ENCODE results near the gene HPSE2. TPM values are rescaled to one million over a fixed set of nuclear protein-coding genes. Genes with fewer than 3 reads are reported as not detected.

HPSE2 gene
- total RNA-seq, 2 experiments from 2014 or later: not detected

- Histone ChIP-seq H3K36me3 (ENCODE audit: insufficient read depth, low read length) (no peaks in the 10 kb centered on the region), H3K4me3 (ENCODE audit: low read length) (no peak overlapping the region), H3K27ac (ENCODE audit: low read depth in 1 of 2, low read length in 2 of 2) (no peak overlapping the region), H3K27me3 (ENCODE audit: control insufficient read depth in 1 of 2, insufficient read depth in 2 of 2, low read length in 2 of 2) (no peaks in the 10 kb centered on the region), H3K9me3 (ENCODE audit: control insufficient read depth in 1 of 2, insufficient read depth in 1 of 2, low read length in 2 of 2) (no peaks in the 10 kb centered on the region), H3K4me1 (ENCODE audit: insufficient read depth, low read length) (no peaks in the 10 kb centered on the region)
- POLR2A ChIA-PET: no interaction called here
- H3K4me3 Mint-ChIP-seq: no peak overlapping the region
- no peaks in the 10 kb centered on the region for H3K36me3 Mint-ChIP-seq (ENCODE audit: low read depth)
- DNase-seq (no peak), ATAC-seq (ENCODE audit: poor library complexity) (no peak)
- H3K27me3 Mint-ChIP-seq: peaks cover 5% of the 10 kb centered on the region
- TF ChIP-seq, protein P1, sequence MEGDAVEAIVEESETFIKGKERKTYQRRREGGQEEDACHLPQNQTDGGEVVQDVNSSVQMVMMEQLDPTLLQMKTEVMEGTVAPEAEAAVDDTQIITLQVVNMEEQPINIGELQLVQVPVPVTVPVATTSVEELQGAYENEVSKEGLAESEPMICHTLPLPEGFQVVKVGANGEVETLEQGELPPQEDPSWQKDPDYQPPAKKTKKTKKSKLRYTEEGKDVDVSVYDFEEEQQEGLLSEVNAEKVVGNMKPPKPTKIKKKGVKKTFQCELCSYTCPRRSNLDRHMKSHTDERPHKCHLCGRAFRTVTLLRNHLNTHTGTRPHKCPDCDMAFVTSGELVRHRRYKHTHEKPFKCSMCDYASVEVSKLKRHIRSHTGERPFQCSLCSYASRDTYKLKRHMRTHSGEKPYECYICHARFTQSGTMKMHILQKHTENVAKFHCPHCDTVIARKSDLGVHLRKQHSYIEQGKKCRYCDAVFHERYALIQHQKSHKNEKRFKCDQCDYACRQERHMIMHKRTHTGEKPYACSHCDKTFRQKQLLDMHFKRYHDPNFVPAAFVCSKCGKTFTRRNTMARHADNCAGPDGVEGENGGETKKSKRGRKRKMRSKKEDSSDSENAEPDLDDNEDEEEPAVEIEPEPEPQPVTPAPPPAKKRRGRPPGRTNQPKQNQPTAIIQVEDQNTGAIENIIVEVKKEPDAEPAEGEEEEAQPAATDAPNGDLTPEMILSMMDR (IDR thresholded peaks at IDR 0.05): no peak
- no peaks in the 10 kb centered on the region for H3K4me1 Mint-ChIP-seq (ENCODE audit: low read depth)
- H3K27ac Mint-ChIP-seq: no peak overlapping the region
- intact Hi-C loops (cut with DNase I, micrococcal nuclease): no loop called here
- no peaks in the 10 kb centered on the region for H3K9me3 Mint-ChIP-seq
- CTCF ChIA-PET: no interaction called here
These were observed 444.8 kb downstream of the HPSE2 start for GRCh38 chr10:98790817-98791216.

GRCh38 chr10:98778277-98778759, 457.3 kb downstream of the HPSE2 start:
- no peak for DNase-seq

GRCh38 chr10:98758463-98758862, 477.2 kb downstream of the HPSE2 start:
- ChIA-PET CTCF (no interaction called here), POLR2A (no interaction called here)
- Mint-ChIP-seq H3K9me3 (peaks cover 5% of the 10 kb centered on the region), H3K27ac (no peak overlapping the region), H3K27me3 (peaks cover 7% of the 10 kb centered on the region), H3K36me3 (ENCODE audit: low read depth) (no peaks in the 10 kb centered on the region), H3K4me1 (ENCODE audit: low read depth) (no peaks in the 10 kb centered on the region), H3K4me3 (no peak overlapping the region)
- TF ChIP-seq, protein P1 (IDR thresholded peaks at IDR 0.05): no peak
- no peak overlapping the region for H3K27ac ChIP-seq (ENCODE audit: low read depth in 1 of 2, low read length in 2 of 2)
- no peak overlapping the region for H3K4me3 ChIP-seq (ENCODE audit: low read length)
- no peaks in the 10 kb centered on the region for H3K4me1 ChIP-seq (ENCODE audit: insufficient read depth, low read length)
- intact Hi-C loops (cut with DNase I, micrococcal nuclease): no loop called here
- ATAC-seq (ENCODE audit: poor library complexity): no peak
- H3K9me3 ChIP-seq (ENCODE audit: control insufficient read depth in 1 of 2, insufficient read depth in 1 of 2, low read length in 2 of 2): peaks cover 0 to 2% of the 10 kb centered on the region in 2 experiments
- no peak for DNase-seq
- peaks cover 0 to 3% of the 10 kb centered on the region in 2 experiments for H3K27me3 ChIP-seq (ENCODE audit: control insufficient read depth in 1 of 2, insufficient read depth in 2 of 2, low read length in 2 of 2)
- no peaks in the 10 kb centered on the region for H3K36me3 ChIP-seq (ENCODE audit: insufficient read depth, low read length)

More at GRCh38 chr10:98778277-98778759, 457.3 kb downstream of the HPSE2 start:
- Histone ChIP-seq H3K4me1 (ENCODE audit: insufficient read depth, low read length) (no peaks in the 10 kb centered on the region), H3K9me3 (ENCODE audit: control insufficient read depth in 1 of 2, insufficient read depth in 1 of 2, low read length in 2 of 2) (no peaks in the 10 kb centered on the region), H3K4me3 (ENCODE audit: low read length) (no peak overlapping the region), H3K27me3 (ENCODE audit: control insufficient read depth in 1 of 2, insufficient read depth in 2 of 2, low read length in 2 of 2) (no peaks in the 10 kb centered on the region), H3K27ac (ENCODE audit: low read depth in 1 of 2, low read length in 2 of 2) (no peak overlapping the region), H3K36me3 (ENCODE audit: insufficient read depth, low read length) (no peaks in the 10 kb centered on the region)
- Mint-ChIP-seq H3K36me3 (ENCODE audit: low read depth) (no peaks in the 10 kb centered on the region), H3K27ac (no peak overlapping the region), H3K4me3 (no peak overlapping the region), H3K4me1 (ENCODE audit: low read depth) (no peaks in the 10 kb centered on the region), H3K27me3 (no peaks in the 10 kb centered on the region), H3K9me3 (no peaks in the 10 kb centered on the region)
- POLR2A ChIA-PET: no interaction called here
- ATAC-seq (ENCODE audit: poor library complexity): no peak
- intact Hi-C loops (cut with DNase I, micrococcal nuclease): no loop called here
- CTCF ChIA-PET: no interaction called here
- TF ChIP-seq, protein P1 (IDR thresholded peaks at IDR 0.05): no peak

Measured in CD4-positive, alpha-beta T cell (primary cell).